ENCODE results near the gene NACC1. TPM values are rescaled to one million over a fixed set of nuclear protein-coding genes. Genes with fewer than 3 reads are reported as not detected.

NACC1 gene
- total and polyA plus RNA-seq, 2 of the 13 experiments (the other 11 are each of a cell fraction or from before 2014, with no cell fraction given): 31.8 to 42.3 TPM

DNA sequence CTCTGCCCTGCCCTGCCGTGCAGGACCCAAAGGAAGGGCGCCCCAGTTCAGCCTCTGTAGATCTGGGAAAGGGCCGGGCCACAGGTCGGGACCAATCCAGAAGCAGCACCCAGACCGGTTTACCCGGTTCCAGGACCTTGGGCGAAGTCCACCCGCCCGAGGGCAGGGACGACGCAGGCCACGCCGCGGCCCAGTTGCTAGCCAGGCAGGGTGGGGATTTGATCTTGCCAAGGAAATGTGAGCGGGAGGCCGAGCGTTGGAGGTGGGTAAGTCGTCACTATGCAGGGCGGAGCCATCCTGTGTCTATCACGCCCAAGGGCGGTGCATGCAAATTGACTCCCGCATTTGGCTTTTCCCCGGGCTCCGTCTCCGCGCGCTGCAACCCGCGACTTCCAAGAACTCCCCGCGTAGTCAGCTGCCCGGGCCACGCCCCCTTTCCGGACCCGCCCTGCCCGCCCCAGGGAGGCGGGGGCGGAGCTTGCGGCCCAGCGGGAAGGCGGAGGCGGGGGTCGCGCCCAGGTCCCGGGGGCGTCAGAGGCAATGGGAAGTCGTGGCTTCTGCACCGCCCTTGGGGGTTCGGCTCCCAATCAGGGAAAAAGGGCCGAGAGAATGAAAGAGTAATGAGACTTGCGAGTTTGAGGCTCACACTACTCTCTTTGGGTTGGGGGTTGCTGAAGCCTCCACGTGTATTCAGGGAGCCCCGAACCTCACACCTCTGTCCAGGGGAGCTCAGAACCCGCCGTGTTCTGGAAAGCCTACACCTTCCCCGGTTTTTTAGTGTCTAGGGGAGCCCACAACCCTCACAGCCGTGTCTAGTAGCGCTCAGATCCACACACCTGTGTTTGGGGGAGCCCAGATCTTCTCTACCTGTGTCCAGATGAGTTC lies 44.9 kb downstream of the NACC1 start (continued):
- TF ChIP-seq, protein P1, sequence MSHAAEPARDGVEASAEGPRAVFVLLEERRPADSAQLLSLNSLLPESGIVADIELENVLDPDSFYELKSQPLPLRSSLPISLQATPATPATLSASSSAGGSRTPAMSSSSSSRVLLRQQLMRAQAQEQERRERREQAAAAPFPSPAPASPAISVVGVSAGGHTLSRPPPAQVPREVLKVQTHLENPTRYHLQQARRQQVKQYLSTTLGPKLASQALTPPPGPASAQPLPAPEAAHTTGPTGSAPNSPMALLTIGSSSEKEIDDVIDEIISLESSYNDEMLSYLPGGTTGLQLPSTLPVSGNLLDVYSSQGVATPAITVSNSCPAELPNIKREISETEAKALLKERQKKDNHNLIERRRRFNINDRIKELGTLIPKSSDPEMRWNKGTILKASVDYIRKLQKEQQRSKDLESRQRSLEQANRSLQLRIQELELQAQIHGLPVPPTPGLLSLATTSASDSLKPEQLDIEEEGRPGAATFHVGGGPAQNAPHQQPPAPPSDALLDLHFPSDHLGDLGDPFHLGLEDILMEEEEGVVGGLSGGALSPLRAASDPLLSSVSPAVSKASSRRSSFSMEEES (CRISPR knock-in tag; IDR thresholded peaks at IDR 0.05): peak; percentile 57
- TF ChIP-seq ETV5 (CRISPR knock-in tag; IDR thresholded peaks at IDR 0.05; ENCODE audit: borderline replicate concordance) (peak; percentile 61; the same call in 1 of the 2 replicates), RFXAP (CRISPR knock-in tag; IDR thresholded peaks at IDR 0.05; ENCODE audit: borderline replicate concordance) (0 out of 2 replicates have a peak, but pooled peaks have one; percentile 85), NFIC (IDR thresholded peaks at IDR 0.05; ENCODE audit: low read length) (0 out of 2 replicates have a peak, but pooled peaks have one; percentile 4), SCMH1 (CRISPR knock-in tag; IDR thresholded peaks at IDR 0.05; ENCODE audit: borderline replicate concordance) (no peak), ZNF670 (CRISPR knock-in tag; IDR thresholded peaks at IDR 0.05; ENCODE audit: borderline replicate concordance) (no peak; the same call in 1 of the 2 replicates), ZSCAN31 (CRISPR knock-in tag; IDR thresholded peaks at IDR 0.05; ENCODE audit: low read depth) (peak; percentile 90), RFX3 (CRISPR knock-in tag; IDR thresholded peaks at IDR 0.05) (peak; percentile 30; the same call in 1 of the 2 replicates), ZMAT3 (CRISPR knock-in tag; conservative IDR thresholded peaks at IDR 0.05) (peak; percentile 43; the same call in 1 of the 2 replicates), ZNF44 (CRISPR knock-in tag; IDR thresholded peaks at IDR 0.05) (0 out of 2 replicates have a peak, but pooled peaks have one; percentile 50), TAF1 (CRISPR knock-in tag; IDR thresholded peaks at IDR 0.05) (peak; percentile 79), ZBTB21 (CRISPR knock-in tag; IDR thresholded peaks at IDR 0.05) (peak; percentile 69; the same call in 1 of the 2 replicates), ZNF879 (CRISPR knock-in tag; IDR thresholded peaks at IDR 0.05) (no peak), AKAP8 (CRISPR knock-in tag; IDR thresholded peaks at IDR 0.05) (peak; percentile 76; the same call in 1 of the 2 replicates)
- TF ChIP-seq, protein P2, sequence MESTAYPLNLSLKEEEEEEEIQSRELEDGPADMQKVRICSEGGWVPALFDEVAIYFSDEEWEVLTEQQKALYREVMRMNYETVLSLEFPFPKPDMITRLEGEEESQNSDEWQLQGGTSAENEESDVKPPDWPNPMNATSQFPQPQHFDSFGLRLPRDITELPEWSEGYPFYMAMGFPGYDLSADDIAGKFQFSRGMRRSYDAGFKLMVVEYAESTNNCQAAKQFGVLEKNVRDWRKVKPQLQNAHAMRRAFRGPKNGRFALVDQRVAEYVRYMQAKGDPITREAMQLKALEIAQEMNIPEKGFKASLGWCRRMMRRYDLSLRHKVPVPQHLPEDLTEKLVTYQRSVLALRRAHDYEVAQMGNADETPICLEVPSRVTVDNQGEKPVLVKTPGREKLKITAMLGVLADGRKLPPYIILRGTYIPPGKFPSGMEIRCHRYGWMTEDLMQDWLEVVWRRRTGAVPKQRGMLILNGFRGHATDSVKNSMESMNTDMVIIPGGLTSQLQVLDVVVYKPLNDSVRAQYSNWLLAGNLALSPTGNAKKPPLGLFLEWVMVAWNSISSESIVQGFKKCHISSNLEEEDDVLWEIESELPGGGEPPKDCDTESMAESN (CRISPR knock-in tag; conservative IDR thresholded peaks at IDR 0.05): peak; percentile 91
- TF ChIP-seq, protein P3, sequence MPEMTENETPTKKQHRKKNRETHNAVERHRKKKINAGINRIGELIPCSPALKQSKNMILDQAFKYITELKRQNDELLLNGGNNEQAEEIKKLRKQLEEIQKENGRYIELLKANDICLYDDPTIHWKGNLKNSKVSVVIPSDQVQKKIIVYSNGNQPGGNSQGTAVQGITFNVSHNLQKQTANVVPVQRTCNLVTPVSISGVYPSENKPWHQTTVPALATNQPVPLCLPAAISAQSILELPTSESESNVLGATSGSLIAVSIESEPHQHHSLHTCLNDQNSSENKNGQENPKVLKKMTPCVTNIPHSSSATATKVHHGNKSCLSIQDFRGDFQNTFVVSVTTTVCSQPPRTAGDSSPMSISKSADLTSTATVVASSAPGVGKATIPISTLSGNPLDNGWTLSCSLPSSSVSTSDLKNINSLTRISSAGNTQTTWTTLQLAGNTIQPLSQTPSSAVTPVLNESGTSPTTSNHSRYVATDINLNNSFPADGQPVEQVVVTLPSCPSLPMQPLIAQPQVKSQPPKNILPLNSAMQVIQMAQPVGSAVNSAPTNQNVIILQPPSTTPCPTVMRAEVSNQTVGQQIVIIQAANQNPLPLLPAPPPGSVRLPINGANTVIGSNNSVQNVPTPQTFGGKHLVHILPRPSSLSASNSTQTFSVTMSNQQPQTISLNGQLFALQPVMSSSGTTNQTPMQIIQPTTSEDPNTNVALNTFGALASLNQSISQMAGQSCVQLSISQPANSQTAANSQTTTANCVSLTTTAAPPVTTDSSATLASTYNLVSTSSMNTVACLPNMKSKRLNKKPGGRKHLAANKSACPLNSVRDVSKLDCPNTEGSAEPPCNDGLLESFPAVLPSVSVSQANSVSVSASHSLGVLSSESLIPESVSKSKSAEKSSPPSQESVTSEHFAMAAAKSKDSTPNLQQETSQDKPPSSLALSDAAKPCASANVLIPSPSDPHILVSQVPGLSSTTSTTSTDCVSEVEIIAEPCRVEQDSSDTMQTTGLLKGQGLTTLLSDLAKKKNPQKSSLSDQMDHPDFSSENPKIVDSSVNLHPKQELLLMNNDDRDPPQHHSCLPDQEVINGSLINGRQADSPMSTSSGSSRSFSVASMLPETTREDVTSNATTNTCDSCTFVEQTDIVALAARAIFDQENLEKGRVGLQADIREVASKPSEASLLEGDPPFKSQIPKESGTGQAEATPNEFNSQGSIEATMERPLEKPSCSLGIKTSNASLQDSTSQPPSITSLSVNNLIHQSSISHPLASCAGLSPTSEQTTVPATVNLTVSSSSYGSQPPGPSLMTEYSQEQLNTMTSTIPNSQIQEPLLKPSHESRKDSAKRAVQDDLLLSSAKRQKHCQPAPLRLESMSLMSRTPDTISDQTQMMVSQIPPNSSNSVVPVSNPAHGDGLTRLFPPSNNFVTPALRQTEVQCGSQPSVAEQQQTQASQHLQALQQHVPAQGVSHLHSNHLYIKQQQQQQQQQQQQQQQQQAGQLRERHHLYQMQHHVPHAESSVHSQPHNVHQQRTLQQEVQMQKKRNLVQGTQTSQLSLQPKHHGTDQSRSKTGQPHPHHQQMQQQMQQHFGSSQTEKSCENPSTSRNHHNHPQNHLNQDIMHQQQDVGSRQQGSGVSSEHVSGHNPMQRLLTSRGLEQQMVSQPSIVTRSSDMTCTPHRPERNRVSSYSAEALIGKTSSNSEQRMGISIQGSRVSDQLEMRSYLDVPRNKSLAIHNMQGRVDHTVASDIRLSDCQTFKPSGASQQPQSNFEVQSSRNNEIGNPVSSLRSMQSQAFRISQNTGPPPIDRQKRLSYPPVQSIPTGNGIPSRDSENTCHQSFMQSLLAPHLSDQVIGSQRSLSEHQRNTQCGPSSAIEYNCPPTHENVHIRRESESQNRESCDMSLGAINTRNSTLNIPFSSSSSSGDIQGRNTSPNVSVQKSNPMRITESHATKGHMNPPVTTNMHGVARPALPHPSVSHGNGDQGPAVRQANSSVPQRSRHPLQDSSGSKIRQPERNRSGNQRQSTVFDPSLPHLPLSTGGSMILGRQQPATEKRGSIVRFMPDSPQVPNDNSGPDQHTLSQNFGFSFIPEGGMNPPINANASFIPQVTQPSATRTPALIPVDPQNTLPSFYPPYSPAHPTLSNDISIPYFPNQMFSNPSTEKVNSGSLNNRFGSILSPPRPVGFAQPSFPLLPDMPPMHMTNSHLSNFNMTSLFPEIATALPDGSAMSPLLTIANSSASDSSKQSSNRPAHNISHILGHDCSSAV (CRISPR knock-in tag; IDR thresholded peaks at IDR 0.05; ENCODE audit: borderline replicate concordance): 0 out of 2 replicates have a peak, but pooled peaks have one; percentile 41

All from HepG2 (cell line).